Kidney (tissue), 14 donors: ENCODE measurements around the gene SPEM2. TPM values are rescaled to one million over a fixed set of nuclear protein-coding genes. Genes with fewer than 3 reads are reported as not detected.

ENCODE experiments used
- DNase-seq, 5 donors: peaks; one replicate each; pipeline ENCODE4 v3.0.0-alpha.2; 2013 to 2020
- FAIRE-seq: peaks from 2 replicates; lab custom pipeline; 2012; peaks lifted over from hg19 to GRCh38; lab: Jason Lieb, UNC
- H3K27ac ChIP-seq, 2 donors: one replicate each; pipeline ENCODE4 v1.7.0; 2013; ENCODE audit warnings: low read depth in 2 of 2, low read length in 2 of 2, inconsistent platforms in 1 of 2
- H3K27me3 ChIP-seq: one replicate; pipeline ENCODE4 v1.7.1; 2013; ENCODE audit warnings: low read length, inconsistent platforms; ENCODE audit not compliant: control insufficient read depth, insufficient read depth
- H3K36me3 ChIP-seq, 3 donors: one replicate each; pipeline versions ENCODE4 v1.7.0 to v1.7.1; 2013; ENCODE audit warnings: low read length in 3 of 3, control low read depth in 1 of 3, inconsistent platforms in 1 of 3; ENCODE audit not compliant: insufficient read depth in 3 of 3, control insufficient read depth in 2 of 3
- H3K4me1 ChIP-seq, 3 donors: one replicate each; pipeline versions ENCODE4 v1.7.0 to v1.7.1; 2013; ENCODE audit warnings: low read length in 3 of 3, inconsistent platforms in 1 of 3, low read depth in 1 of 3; ENCODE audit not compliant: control insufficient read depth in 2 of 3, insufficient read depth in 2 of 3
- H3K4me3 ChIP-seq, 3 donors: one replicate each; pipeline versions ENCODE4 v1.7.0 to v1.8.1; 2013; ENCODE audit warnings: low read length in 3 of 3, control low read depth in 1 of 3, inconsistent platforms in 1 of 3
- H3K9ac ChIP-seq, 3 donors: one replicate each; pipeline versions ENCODE4 v1.7.0 to v1.7.1; 2013; ENCODE audit warnings: low read length in 3 of 3, control low read depth in 1 of 3, inconsistent platforms in 1 of 3
- H3K9me3 ChIP-seq, 3 donors: one replicate each; pipeline versions ENCODE4 v1.7.0 to v1.7.1; 2013; ENCODE audit warnings: low read length in 3 of 3, control low read depth in 1 of 3, inconsistent platforms in 1 of 3; ENCODE audit not compliant: control insufficient read depth in 2 of 3, insufficient read depth in 1 of 3
- intact Hi-C: fragments of 100-400 bp; cut with DNase I; formaldehyde crosslinking; loops from one replicate; pipeline ENCODE4 v1.11.1; 2022
- polyA plus RNA-seq: library from polyadenylated mRNA; stranded (reverse); fragments of 350-450 nt; fragmentation: Illumina TruSeq; extraction: RNeasy Lipid Tissue Mini Kit (QIAGEN cat#74804); gene quantifications from one replicate; pipeline ENCODE4 v1.2.3, GENCODE V29; 2014; ENCODE audit warnings: low read depth, low replicate concordance; ENCODE audit not compliant: insufficient read depth
- total RNA-seq: library from RNA; stranded (reverse); fragmentation: NEBNext Ultra II Directional; extraction: Animal tissue kit (Norgen Biotek cat#: 25700); gene quantifications from one replicate; pipeline ENCODE4 v1.2.1, GENCODE V29; 2021
- TF ChIP-seq, protein P1 (sequence below): IDR thresholded peaks from 3 replicates; pipeline ENCODE4 v1.5.1; 2012; ENCODE audit warnings: mild to moderate bottlenecking, moderate library complexity, borderline replicate concordance; ENCODE audit not compliant: insufficient read depth; ENCODE audit errors: extremely low read depth
- donor health status: control.
- donor health status: control.
- donor health status: control.
- donor health status: control.
- donor health status: control.
- donor health status: DM: yes; HTN: yes; CAD: no.
- donor health status: Normal renal cell carcinoma (clear cell type).

Gene SPEM2
- total and polyA plus RNA-seq, 2 donors from 2014 or later: not detected

DNA sequence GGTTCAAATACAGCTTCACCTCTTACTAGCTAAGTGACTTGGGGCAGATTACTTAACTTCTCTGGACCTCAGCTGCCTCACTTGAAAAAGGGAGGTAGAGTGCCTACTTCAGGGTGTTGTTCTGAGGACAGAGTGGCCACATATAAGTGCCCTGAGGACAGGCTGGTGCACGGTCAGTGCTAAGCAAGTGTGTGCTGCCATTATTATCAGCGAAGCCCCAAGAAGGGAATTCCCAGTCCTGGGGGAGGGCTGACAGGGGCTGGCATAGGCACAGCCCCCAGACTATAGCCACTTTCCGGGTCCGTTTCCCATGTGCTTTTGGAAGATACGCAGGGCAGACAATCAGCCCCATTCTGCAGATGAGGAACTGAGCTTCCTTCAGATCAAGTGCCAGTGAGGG lies 51.5 kb downstream of the SPEM2 start:
- TF ChIP-seq, protein P1, sequence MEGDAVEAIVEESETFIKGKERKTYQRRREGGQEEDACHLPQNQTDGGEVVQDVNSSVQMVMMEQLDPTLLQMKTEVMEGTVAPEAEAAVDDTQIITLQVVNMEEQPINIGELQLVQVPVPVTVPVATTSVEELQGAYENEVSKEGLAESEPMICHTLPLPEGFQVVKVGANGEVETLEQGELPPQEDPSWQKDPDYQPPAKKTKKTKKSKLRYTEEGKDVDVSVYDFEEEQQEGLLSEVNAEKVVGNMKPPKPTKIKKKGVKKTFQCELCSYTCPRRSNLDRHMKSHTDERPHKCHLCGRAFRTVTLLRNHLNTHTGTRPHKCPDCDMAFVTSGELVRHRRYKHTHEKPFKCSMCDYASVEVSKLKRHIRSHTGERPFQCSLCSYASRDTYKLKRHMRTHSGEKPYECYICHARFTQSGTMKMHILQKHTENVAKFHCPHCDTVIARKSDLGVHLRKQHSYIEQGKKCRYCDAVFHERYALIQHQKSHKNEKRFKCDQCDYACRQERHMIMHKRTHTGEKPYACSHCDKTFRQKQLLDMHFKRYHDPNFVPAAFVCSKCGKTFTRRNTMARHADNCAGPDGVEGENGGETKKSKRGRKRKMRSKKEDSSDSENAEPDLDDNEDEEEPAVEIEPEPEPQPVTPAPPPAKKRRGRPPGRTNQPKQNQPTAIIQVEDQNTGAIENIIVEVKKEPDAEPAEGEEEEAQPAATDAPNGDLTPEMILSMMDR: no peak
- H3K27ac ChIP-seq: peak overlapping the region; percentile 98 to 99
- intact Hi-C loops: no loop called here
- peak in 1 of 5 donors; percentile 56 for DNase-seq
- H3K36me3 ChIP-seq: no peaks in the 10 kb centered on the region
- H3K9ac ChIP-seq: peak overlapping the region in 1 of 3 donors; percentile 35
- H3K4me3 ChIP-seq: peak overlapping the region in 1 of 3 donors; percentile 91
- no peak for FAIRE-seq
- H3K4me1 ChIP-seq: peaks cover 2 to 39% (median 15%) of the 10 kb centered on the region in 3 donors
- H3K9me3 ChIP-seq: no peaks in the 10 kb centered on the region
- H3K27me3 ChIP-seq: no peaks in the 10 kb centered on the region

Other genes starting within 250 kb of the SPEM2 start
Only the 30 nearest of the 39 such genes appear.
- gene GABARAP, start 183.2 kb upstream of the SPEM2 start, total RNA-seq: 477 TPM
- 1,483 TPM for gene GABARAP, start 183.2 kb upstream of the SPEM2 start, polyA plus RNA-seq
- gene CTDNEP1, start 173.9 kb upstream of the SPEM2 start, total RNA-seq: 113 TPM
- gene CTDNEP1, start 173.9 kb upstream of the SPEM2 start, polyA plus RNA-seq: 124 TPM
- gene ELP5, start 173.4 kb upstream of the SPEM2 start, total RNA-seq: 41.9 TPM
- gene ELP5, start 173.4 kb upstream of the SPEM2 start, polyA plus RNA-seq: 110 TPM
- gene CLDN7, start 163.1 kb upstream of the SPEM2 start, total RNA-seq: 233 TPM
- 119 TPM for gene CLDN7, start 163.1 kb upstream of the SPEM2 start, polyA plus RNA-seq
- gene SLC2A4, start 143.9 kb upstream of the SPEM2 start, total RNA-seq: 4.2 TPM
- gene SLC2A4, start 143.9 kb upstream of the SPEM2 start, polyA plus RNA-seq: 2.8 TPM
- 1.3 TPM for gene YBX2, start 131.0 kb upstream of the SPEM2 start, total RNA-seq
- 3.3 TPM for gene YBX2, start 131.0 kb upstream of the SPEM2 start, polyA plus RNA-seq
- 306 TPM for gene EIF5A, start 118.0 kb upstream of the SPEM2 start, total RNA-seq
- 434 TPM for gene EIF5A, start 118.0 kb upstream of the SPEM2 start, polyA plus RNA-seq
- gene GPS2, start 110.3 kb upstream of the SPEM2 start, total RNA-seq: 67.0 TPM
- gene GPS2, start 110.3 kb upstream of the SPEM2 start, polyA plus RNA-seq: 101 TPM
- gene NEURL4, start 96.3 kb upstream of the SPEM2 start, total RNA-seq: 44.7 TPM
- 21.2 TPM for gene NEURL4, start 96.3 kb upstream of the SPEM2 start, polyA plus RNA-seq
- gene ACAP1, start 89.1 kb upstream of the SPEM2 start, total RNA-seq: 26.0 TPM
- gene ACAP1, start 89.1 kb upstream of the SPEM2 start, polyA plus RNA-seq: 9.9 TPM
- gene KCTD11, start 73.5 kb upstream of the SPEM2 start, total RNA-seq: 14.4 TPM
- 7.2 TPM for gene KCTD11, start 73.5 kb upstream of the SPEM2 start, polyA plus RNA-seq
- gene TMEM95, start 70.5 kb upstream of the SPEM2 start, total RNA-seq: not detected
- gene TMEM95, start 70.5 kb upstream of the SPEM2 start, polyA plus RNA-seq: not detected
- gene TNK1, start 44.5 kb upstream of the SPEM2 start, total RNA-seq: 9.3 TPM
- gene TNK1, start 44.5 kb upstream of the SPEM2 start, polyA plus RNA-seq: 7.6 TPM
- 35.0 TPM for gene PLSCR3, start 31.1 kb upstream of the SPEM2 start, total RNA-seq
- 26.4 TPM for gene PLSCR3, start 31.1 kb upstream of the SPEM2 start, polyA plus RNA-seq
- 55.8 TPM for gene TMEM256, start 21.5 kb upstream of the SPEM2 start, total RNA-seq
- 389 TPM for gene TMEM256, start 21.5 kb upstream of the SPEM2 start, polyA plus RNA-seq
- gene NLGN2, start 17.8 kb upstream of the SPEM2 start, total RNA-seq: 23.4 TPM
- 7.3 TPM for gene NLGN2, start 17.8 kb upstream of the SPEM2 start, polyA plus RNA-seq
- gene SPEM1, start 5.3 kb upstream of the SPEM2 start, total RNA-seq: not detected
- not detected for gene SPEM1, start 5.3 kb upstream of the SPEM2 start, polyA plus RNA-seq
- not detected for gene SPEM3, start 3.2 kb downstream of the SPEM2 start, total RNA-seq
- gene SPEM3, start 3.2 kb downstream of the SPEM2 start, polyA plus RNA-seq: not detected
- gene TMEM102, start 9.8 kb downstream of the SPEM2 start, total RNA-seq: 10.0 TPM
- gene TMEM102, start 9.8 kb downstream of the SPEM2 start, polyA plus RNA-seq: 10.0 TPM
- gene FGF11, start 13.9 kb downstream of the SPEM2 start, total RNA-seq: 1.4 TPM
- gene FGF11, start 13.9 kb downstream of the SPEM2 start, polyA plus RNA-seq: 7.7 TPM
- 11.9 TPM for gene CHRNB1, start 19.4 kb downstream of the SPEM2 start, total RNA-seq
- 19.3 TPM for gene CHRNB1, start 19.4 kb downstream of the SPEM2 start, polyA plus RNA-seq
- gene ZBTB4, start 54.0 kb downstream of the SPEM2 start, total RNA-seq: 64.8 TPM
- 23.2 TPM for gene ZBTB4, start 54.0 kb downstream of the SPEM2 start, polyA plus RNA-seq
- not detected for gene SLC35G6, start 55.8 kb downstream of the SPEM2 start, total RNA-seq
- gene SLC35G6, start 55.8 kb downstream of the SPEM2 start, polyA plus RNA-seq: not detected
- 133 TPM for gene POLR2A, start 58.8 kb downstream of the SPEM2 start, total RNA-seq
- gene POLR2A, start 58.8 kb downstream of the SPEM2 start, polyA plus RNA-seq: 18.6 TPM
- gene TNFSF12, start 123.4 kb downstream of the SPEM2 start, total RNA-seq: 48.0 TPM
- 61.8 TPM for gene TNFSF12, start 123.4 kb downstream of the SPEM2 start, polyA plus RNA-seq
- 99.2 TPM for gene TNFSF13, start 133.1 kb downstream of the SPEM2 start, total RNA-seq
- gene TNFSF13, start 133.1 kb downstream of the SPEM2 start, polyA plus RNA-seq: 68.6 TPM
- gene SENP3, start 136.3 kb downstream of the SPEM2 start, total RNA-seq: 43.5 TPM
- gene SENP3, start 136.3 kb downstream of the SPEM2 start, polyA plus RNA-seq: 50.3 TPM
- 92.6 TPM for gene CD68, start 154.0 kb downstream of the SPEM2 start, total RNA-seq
- gene CD68, start 154.0 kb downstream of the SPEM2 start, polyA plus RNA-seq: 38.3 TPM
- gene MPDU1, start 158.2 kb downstream of the SPEM2 start, total RNA-seq: 54.2 TPM
- 145 TPM for gene MPDU1, start 158.2 kb downstream of the SPEM2 start, polyA plus RNA-seq
- gene SOX15, start 164.5 kb downstream of the SPEM2 start, total RNA-seq: 0.88 TPM
- gene SOX15, start 164.5 kb downstream of the SPEM2 start, polyA plus RNA-seq: 0.80 TPM